Chondrocyte (in vitro differentiated cells): ENCODE results near the gene CPLX3. TPM values are rescaled to one million over a fixed set of nuclear protein-coding genes. Genes with fewer than 3 reads are reported as not detected.

Experiments
- DNase-seq: peaks from one replicate; pipeline ENCODE4 v3.0.0; 2021; ENCODE audit warnings: mixed read lengths, low spot score
- H3K27ac Mint-ChIP-seq: one replicate; pipeline ENCODE4 v1.8.0; 2021; ENCODE audit warnings: mild to moderate bottlenecking, moderate library complexity, mixed read lengths; ENCODE audit not compliant: unreplicated experiment
- H3K27me3 Mint-ChIP-seq: 2 replicates; pipeline ENCODE4 v1.8.0; 2021; ENCODE audit warnings: low read depth, mixed read lengths
- H3K36me3 Mint-ChIP-seq: 2 replicates; pipeline ENCODE4 v1.8.0; 2021; ENCODE audit warnings: low read depth, mixed read lengths
- H3K4me1 Mint-ChIP-seq: 2 replicates; pipeline ENCODE4 v1.8.0; 2021; ENCODE audit warnings: low read depth, mild to moderate bottlenecking, mixed read lengths
- H3K4me3 Mint-ChIP-seq: one replicate; pipeline ENCODE4 v1.8.0; 2021; ENCODE audit warnings: mild to moderate bottlenecking, moderate library complexity, mixed read lengths; ENCODE audit not compliant: unreplicated experiment
- H3K9me3 Mint-ChIP-seq: 2 replicates; pipeline ENCODE4 v1.8.0; 2021; ENCODE audit warnings: low read depth, mixed read lengths
- CTCF ChIP-seq: fragments of 200-600 bp; sonication (generic); IDR thresholded peaks from 2 replicates; pipeline ENCODE4 v1.5.0; 2021; ENCODE audit warnings: antibody characterized with exemption, mild to moderate bottlenecking, moderate library complexity
- total RNA-seq: library from RNA; stranded (reverse); gene quantifications from 3 replicates; pipeline ENCODE4 v1.2.1, GENCODE V29; 2021

CPLX3 gene
- total RNA-seq, 1 donor from 2014 or later = not detected

GRCh38 chr15:74787251-74788041 lies 39.0 kb upstream of the CPLX3 start:
- no peak for DNase-seq
- Mint-ChIP-seq H3K4me3 (no peak overlapping the region), H3K4me1 (peaks cover 79% of the 10 kb centered on the region)

GRCh38 chr15:74788042-74788682 lies 38.3 kb upstream of the CPLX3 start:
- H3K27me3 Mint-ChIP-seq = no peaks in the 10 kb centered on the region
- H3K9me3 Mint-ChIP-seq = no peaks in the 10 kb centered on the region
- H3K4me1 Mint-ChIP-seq = peaks cover 76% of the 10 kb centered on the region
- H3K27ac Mint-ChIP-seq = peak overlapping the region; percentile 84
- no peak for DNase-seq
- TF ChIP-seq CTCF = peak; percentile 24
- peaks cover 1% of the 10 kb centered on the region for H3K36me3 Mint-ChIP-seq
- no peak overlapping the region for H3K4me3 Mint-ChIP-seq

More at GRCh38 chr15:74787251-74788041, 39.0 kb upstream of the CPLX3 start:
- H3K36me3 Mint-ChIP-seq = peaks cover 1% of the 10 kb centered on the region
- peak; percentile 78 for TF ChIP-seq CTCF
- H3K27me3 Mint-ChIP-seq = no peaks in the 10 kb centered on the region
- H3K27ac Mint-ChIP-seq = peak overlapping the region; percentile 84
- H3K9me3 Mint-ChIP-seq = no peaks in the 10 kb centered on the region

GRCh38 chr15:74788683-74789151 lies 37.7 kb upstream of the CPLX3 start:
- Mint-ChIP-seq H3K36me3 (peaks cover 1% of the 10 kb centered on the region), H3K4me3 (no peak overlapping the region), H3K27ac (peak overlapping the region; percentile 17)

GRCh38 chr15:74789171-74789631 lies 37.2 kb upstream of the CPLX3 start:
- H3K4me3 Mint-ChIP-seq = no peak overlapping the region
- no peak for DNase-seq
- TF ChIP-seq CTCF = no peak
- H3K36me3 Mint-ChIP-seq = peaks cover 1% of the 10 kb centered on the region
- peaks cover 70% of the 10 kb centered on the region for H3K4me1 Mint-ChIP-seq
- H3K27ac Mint-ChIP-seq = peak overlapping the region; percentile 96
- no peaks in the 10 kb centered on the region for H3K9me3 Mint-ChIP-seq
- H3K27me3 Mint-ChIP-seq = no peaks in the 10 kb centered on the region

More at GRCh38 chr15:74788683-74789151, 37.7 kb upstream of the CPLX3 start:
- DNase-seq = no peak
- Mint-ChIP-seq H3K4me1 (peaks cover 74% of the 10 kb centered on the region), H3K27me3 (no peaks in the 10 kb centered on the region), H3K9me3 (no peaks in the 10 kb centered on the region)
- TF ChIP-seq CTCF = no peak

GRCh38 chr15:74789741-74790079 lies 36.7 kb upstream of the CPLX3 start:
- Mint-ChIP-seq H3K36me3 (peaks cover 1% of the 10 kb centered on the region), H3K4me1 (peaks cover 66% of the 10 kb centered on the region), H3K27me3 (no peaks in the 10 kb centered on the region), H3K4me3 (peak overlapping the region; percentile 4), H3K9me3 (no peaks in the 10 kb centered on the region), H3K27ac (peak overlapping the region; percentile 96)
- TF ChIP-seq CTCF = no peak
- no peak for DNase-seq
